HCT116 (cell line): ENCODE data around the gene GOSR1. TPM values are rescaled to one million over a fixed set of nuclear protein-coding genes. Genes with fewer than 3 reads are reported as not detected.
"Not testable (repeated sequence)": the region's sequence is repeated elsewhere in the genome, so short reads cannot be mapped to it uniquely, and the experiment has no call there.

Experiments
- ATAC-seq: fragments of 200-7000 bp; cut with Tn5 transposase; 2 replicates; pipeline ENCODE4 v1.9.1; 2020; ENCODE audit warnings: mild to moderate bottlenecking, moderate library complexity
- BruUV-seq: library from RNA; stranded (reverse); fragments of 400-500 nt; replicated peaks from 2 replicates; lab custom pipeline; 2021; lab: Mats Ljungman, UMichigan
- CTCF ChIA-PET: fragments of 300-600 bp; sonication (Branson Sonifier 250); formaldehyde crosslinking; loops from one replicate; lab custom pipeline; 2021; ENCODE audit warnings: antibody characterized with exemption; lab: Charles Lee
- POLR2A ChIA-PET: fragments of 300-600, 350-600 bp; sonication (Branson Sonifier 250); formaldehyde crosslinking; loops from one replicate; lab custom pipeline; 2021; ENCODE audit warnings: antibody characterized with exemption; lab: Charles Lee
- RAD21 ChIA-PET, 2 experiments: fragments of 300-600 bp; sonication (Branson Sonifier 250); formaldehyde crosslinking; loops; one replicate each; lab custom pipeline; 2023; ENCODE audit warnings: low total read pairs in 2 of 2; ENCODE audit not compliant: uncharacterized antibody in 2 of 2, unreplicated experiment in 2 of 2, low non-redundant PET in 1 of 2; lab: Charles Lee
- DNase-seq: peaks from one replicate; pipeline ENCODE4 v3.0.0-alpha.2; 2010; ENCODE audit warnings: low read depth, low spot score
- H2AFZ ChIP-seq: fragments of 200-600 bp; shearing (Covaris generic), sonication (generic); 2 replicates; pipeline ENCODE4 v1.6.1; 2017; ENCODE audit warnings: low read depth, mixed run types, mixed read lengths, antibody characterized with exemption, low read length; ENCODE audit not compliant: poor library complexity, severe bottlenecking
- H3K27ac ChIP-seq: 2 replicates; pipeline ENCODE4 v1.5.1; 2012; ENCODE audit warnings: low read depth, low read length
- H3K27me3 ChIP-seq: fragments of 200-600 bp; sonication (generic); 2 replicates; pipeline ENCODE4 v1.6.1; 2016; ENCODE audit warnings: mixed run types, low read length, mixed read lengths; ENCODE audit not compliant: insufficient read depth
- H3K36me3 ChIP-seq, 2 experiments: fragments of 200-500 bp in 1 of 2; fragments of 200-600 bp in 1 of 2; sonication (Bioruptor generic) in 1 of 2; sonication (generic) in 1 of 2; 2 replicates each; pipeline versions ENCODE4 v1.5.1 to v1.6.1; 2014 to 2016; ENCODE audit warnings: low read length in 2 of 2, inconsistent platforms in 1 of 2, mixed read lengths in 1 of 2, mixed run types in 1 of 2; ENCODE audit not compliant: insufficient read depth in 2 of 2, control insufficient read depth in 1 of 2
- H3K4me1 ChIP-seq, 2 experiments: fragments of 200-600 bp in 1 of 2; sonication (generic) in 1 of 2; 2 replicates each; pipeline versions ENCODE4 v1.5.1 to v1.6.1; 2012 to 2017; ENCODE audit warnings: low read length in 2 of 2, inconsistent platforms in 1 of 2, mild to moderate bottlenecking in 1 of 2, mixed read lengths in 1 of 2, mixed run types in 1 of 2, moderate library complexity in 1 of 2; ENCODE audit not compliant: insufficient read depth in 2 of 2, control insufficient read depth in 1 of 2
- H3K4me2 ChIP-seq: fragments of 200-600 bp; sonication (generic); 2 replicates; pipeline ENCODE4 v1.6.1; 2017; ENCODE audit warnings: mixed run types, low read length, mixed read lengths
- H3K4me3 ChIP-seq, 2 experiments: fragments of 200-600 bp in 1 of 2; sonication (generic) in 1 of 2; replicated peaks in 1 of 2; 2 replicates each; pipeline ENCODE4 v1.5.1; 2011 to 2016; ENCODE audit warnings: low read length in 2 of 2, control low read depth in 1 of 2, low read depth in 1 of 2, mild to moderate bottlenecking in 1 of 2, mixed read lengths in 1 of 2, mixed run types in 1 of 2
- H3K79me2 ChIP-seq: fragments of 200-600 bp; sonication (generic); 2 replicates; pipeline ENCODE4 v1.6.1; 2017; ENCODE audit warnings: mild to moderate bottlenecking, mixed run types, low read length, moderate library complexity, mixed read lengths; ENCODE audit not compliant: insufficient read depth
- H3K9ac ChIP-seq: fragments of 200-600 bp; sonication (generic); 2 replicates; pipeline ENCODE4 v1.6.1; 2016; ENCODE audit warnings: low read length, mixed read lengths
- H3K9me2 ChIP-seq: fragments of 200-600 bp; sonication (generic), shearing (Covaris generic); 2 replicates; pipeline ENCODE4 v1.6.1; 2017; ENCODE audit warnings: mixed run types, mild to moderate bottlenecking, moderate library complexity; ENCODE audit not compliant: insufficient read depth
- H3K9me3 ChIP-seq, 2 experiments: fragments of 200-500 bp in 1 of 2; fragments of 200-600 bp in 1 of 2; sonication (Bioruptor generic) in 1 of 2; sonication (generic) in 1 of 2; 2 replicates each; pipeline ENCODE4 v1.6.1; 2014 to 2017; ENCODE audit warnings: low read length in 2 of 2, mixed read lengths in 2 of 2, inconsistent platforms in 1 of 2, low read depth in 1 of 2, mild to moderate bottlenecking in 1 of 2, mixed run types in 1 of 2, moderate library complexity in 1 of 2; ENCODE audit not compliant: control insufficient read depth in 1 of 2, insufficient read depth in 1 of 2
- H4K20me1 ChIP-seq: fragments of 200-600 bp; sonication (generic), shearing (Covaris generic); 2 replicates; pipeline ENCODE4 v1.6.1; 2017; ENCODE audit warnings: mixed run types, mild to moderate bottlenecking, moderate library complexity; ENCODE audit not compliant: insufficient read depth
- CEBPB ChIP-seq: IDR thresholded peaks from 2 replicates; pipeline ENCODE4 v1.6.1; 2012; ENCODE audit warnings: low read depth
- CTCF ChIP-seq, 3 experiments: fragments of 200-600 bp in 1 of 3; sonication (generic) in 1 of 3; IDR thresholded peaks in 2 of 3; conservative IDR thresholded peaks in 1 of 3; 2 replicates each; pipeline ENCODE4 v1.5.1; 2012 to 2017; ENCODE audit warnings: low read depth in 2 of 3, low read length in 2 of 3, antibody characterized with exemption in 1 of 3, borderline replicate concordance in 1 of 3, control low read depth in 1 of 3, mild to moderate bottlenecking in 1 of 3, mixed read lengths in 1 of 3, mixed run types in 1 of 3, moderate library complexity in 1 of 3; ENCODE audit not compliant: insufficient read depth in 1 of 3
- ELF1 ChIP-seq: IDR thresholded peaks from 2 replicates; pipeline ENCODE4 v1.6.1; 2012; ENCODE audit warnings: low read depth, borderline replicate concordance
- EZH2 ChIP-seq: fragments of 200-600 bp; sonication (generic); IDR thresholded peaks from 2 replicates; pipeline ENCODE4 v1.6.1; 2017; ENCODE audit warnings: antibody characterized with exemption, mixed run types
- FOSL1 ChIP-seq: IDR thresholded peaks from 2 replicates; pipeline ENCODE4 v1.6.1; 2012; ENCODE audit warnings: low read depth
- POLR2AphosphoS5 ChIP-seq: IDR thresholded peaks from 2 replicates; pipeline ENCODE4 v1.6.1; 2011; ENCODE audit warnings: mild to moderate bottlenecking, low read depth, low read length, moderate library complexity
- SP1 ChIP-seq: IDR thresholded peaks from 2 replicates; pipeline ENCODE4 v1.6.1; 2012; ENCODE audit warnings: low read depth
- SRF ChIP-seq: IDR thresholded peaks from 2 replicates; pipeline ENCODE4 v1.6.1; 2012; ENCODE audit warnings: low read depth
- YY1 ChIP-seq: IDR thresholded peaks from 2 replicates; pipeline ENCODE4 v1.6.1; 2011; ENCODE audit warnings: low read length, low read depth, moderate library complexity, mild to moderate bottlenecking; ENCODE audit not compliant: insufficient replicate concordance; ENCODE audit errors: extremely low read depth
- ZBTB33 ChIP-seq: IDR thresholded peaks from 2 replicates; pipeline ENCODE4 v1.6.1; 2011; ENCODE audit warnings: mild to moderate bottlenecking, low read length, moderate library complexity; ENCODE audit not compliant: insufficient replicate concordance; ENCODE audit errors: extremely low read depth
- ZFX ChIP-seq: fragments of 450-650 bp; IDR thresholded peaks from 2 replicates; pipeline ENCODE4 v1.6.1; 2017
- ZNF274 ChIP-seq: fragments of 200-500 bp; sonication (Bioruptor generic); IDR thresholded peaks from 2 replicates; pipeline ENCODE4 v1.6.1; 2014; ENCODE audit warnings: mild to moderate bottlenecking, low read depth, low read length, inconsistent platforms
- intact Hi-C: fragments of 100-400 bp; cut with micrococcal nuclease; formaldehyde crosslinking; loops from 2 replicates; pipeline ENCODE4 v1.10.0; 2022
- total RNA-seq: library from RNA; stranded (reverse); gene quantifications from one replicate; pipeline ENCODE4 v1.2.1, GENCODE V29; 2021; ENCODE audit not compliant: unreplicated experiment
- TF ChIP-seq, protein P1 (sequence below): IDR thresholded peaks from 2 replicates; pipeline ENCODE4 v1.6.1; 2012

Gene GOSR1
- total RNA-seq, 1 experiment from 2014 or later: 48.8 TPM

GRCh38 chr17:30568117-30568430 lies 90.9 kb downstream of the GOSR1 start:
- H3K36me3 ChIP-seq: no peaks in the 10 kb centered on the region
- H3K4me3 ChIP-seq: no peak overlapping the region
- no peaks in the 10 kb centered on the region for H4K20me1 ChIP-seq
- intact Hi-C loops: no loop called here
- H3K79me2 ChIP-seq: no peaks in the 10 kb centered on the region
- no peak for ATAC-seq
- POLR2A ChIA-PET: no interaction called here
- H2AFZ ChIP-seq: no peak overlapping the region
- H3K9me3 ChIP-seq: no peaks in the 10 kb centered on the region
- H3K4me2 ChIP-seq: no peak overlapping the region
- no peak for DNase-seq
- CTCF ChIA-PET: no interaction called here
- no peak overlapping the region for H3K27ac ChIP-seq
- H3K27me3 ChIP-seq: no peaks in the 10 kb centered on the region
- RAD21 ChIA-PET: no interaction called here
- BruUV-seq: no TSS peak
- no peak for TF ChIP-seq ZFX
- TF ChIP-seq EZH2: no peak
- no peak for TF ChIP-seq SP1
- TF ChIP-seq CTCF (IDR thresholded peaks at IDR 0.05 in 2 of 3, conservative IDR thresholded peaks at IDR 0.05 in 1 of 3; ENCODE audit: borderline replicate concordance in 1 of 3, insufficient read depth in 1 of 3, low read depth in 2 of 3, low read length in 2 of 3): no peak
- TF ChIP-seq YY1: no peak
- TF ChIP-seq SRF: no peak
- no peak for TF ChIP-seq FOSL1
- no peak for TF ChIP-seq POLR2AphosphoS5
- no peak for TF ChIP-seq ZBTB33
- TF ChIP-seq, protein P1, sequence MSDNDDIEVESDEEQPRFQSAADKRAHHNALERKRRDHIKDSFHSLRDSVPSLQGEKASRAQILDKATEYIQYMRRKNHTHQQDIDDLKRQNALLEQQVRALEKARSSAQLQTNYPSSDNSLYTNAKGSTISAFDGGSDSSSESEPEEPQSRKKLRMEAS: no peak
- no peak for TF ChIP-seq ELF1
- TF ChIP-seq CEBPB: no peak
- TF ChIP-seq ZNF274: no peak
- no peaks in the 10 kb centered on the region for H3K4me1 ChIP-seq
- H3K9me2 ChIP-seq: no peaks in the 10 kb centered on the region
- H3K9ac ChIP-seq: no peak overlapping the region

DNA sequence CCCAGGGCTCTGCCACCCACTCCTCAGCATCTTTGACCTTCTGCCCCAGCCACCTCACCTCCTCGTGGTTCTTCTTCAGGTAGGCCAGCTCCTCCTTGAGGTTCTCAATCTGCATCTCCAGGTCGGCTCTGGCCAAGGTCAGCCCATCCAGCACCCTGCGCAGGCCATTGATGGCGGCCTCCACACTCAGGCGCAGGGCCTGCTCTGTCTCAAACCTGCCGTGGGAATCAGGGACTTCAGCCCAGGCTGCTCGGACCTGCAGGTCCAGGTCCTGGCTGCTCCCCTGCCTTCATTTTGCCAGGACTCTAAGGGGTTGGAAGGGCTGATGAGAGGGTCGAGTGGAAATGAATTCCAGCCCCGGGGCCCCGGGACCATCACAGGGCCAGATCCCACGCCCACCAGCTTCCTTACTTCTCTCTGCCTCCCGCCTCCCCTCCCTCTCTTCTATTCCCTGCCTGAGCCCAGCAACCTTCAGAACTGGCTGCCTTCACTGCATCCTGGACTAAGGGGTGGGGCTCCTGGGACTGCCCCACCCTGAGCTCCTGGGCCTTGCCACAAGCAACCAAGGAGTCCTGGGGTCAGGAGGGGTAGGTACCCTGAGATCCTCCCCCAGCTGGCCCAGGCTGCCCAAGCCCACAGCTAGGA lies 92.4 kb downstream of the GOSR1 start:
- BruUV-seq, ATAC-seq, H3K4me3 ChIP-seq, H3K36me3 ChIP-seq, H3K27me3 ChIP-seq, H3K4me2 ChIP-seq, CTCF ChIA-PET, POLR2A ChIA-PET, H3K79me2 ChIP-seq, H2AFZ ChIP-seq, RAD21 ChIA-PET, H3K27ac ChIP-seq, H3K4me1 ChIP-seq, DNase-seq, H3K9me3 ChIP-seq, H4K20me1 ChIP-seq, intact Hi-C loops, H3K9me2 ChIP-seq, H3K9ac ChIP-seq: not testable (repeated sequence)
